ENCODE results near the gene SLAMF7.
"Not testable (repeated sequence)": the region's sequence is repeated elsewhere in the genome, so short reads cannot be mapped to it uniquely, and the experiment has no call there.

Gene SLAMF7

GRCh38 chr1:160739098-160739511, at the start of gene SLAMF7:
Gene SLAMF7 (plus strand): TSS chr1:160739247. CDS start chr1:160739302, 55 bp downstream.
- no peak for DNase-seq

- DNase-seq = not testable (repeated sequence)
Observed at GRCh38 chr1:160692390-160692789, 46.7 kb upstream of the SLAMF7 start.

- DNase-seq = no peak
Observed at GRCh38 chr1:160702100-160702499, 36.9 kb upstream of the SLAMF7 start.

GRCh38 chr1:160704250-160704649, 34.8 kb upstream of the SLAMF7 start:
- DNase-seq = no peak

GRCh38 chr1:160705212-160705621, 33.8 kb upstream of the SLAMF7 start:
- not testable (repeated sequence) for DNase-seq

GRCh38 chr1:160705742-160706141, 33.3 kb upstream of the SLAMF7 start:
- DNase-seq = no peak

- DNase-seq = no peak
Observed at GRCh38 chr1:160706526-160707235, 32.4 kb upstream of the SLAMF7 start.

- DNase-seq = no peak
Observed at GRCh38 chr1:160707236-160708064, 31.6 kb upstream of the SLAMF7 start.

- DNase-seq = no peak
Observed at GRCh38 chr1:160708118-160708517, 30.9 kb upstream of the SLAMF7 start.

GRCh38 chr1:160708801-160709200, 30.2 kb upstream of the SLAMF7 start:
- DNase-seq = no peak

GRCh38 chr1:160709715-160710114, 29.3 kb upstream of the SLAMF7 start:
- no peak for DNase-seq

- no peak for DNase-seq
Observed at GRCh38 chr1:160710517-160711252, 28.4 kb upstream of the SLAMF7 start.

GRCh38 chr1:160711276-160711601, 27.8 kb upstream of the SLAMF7 start:
- no peak for DNase-seq

GRCh38 chr1:160711602-160712311, 27.3 kb upstream of the SLAMF7 start, which contains the start of gene CD48:
Gene CD48 (minus strand): TSS chr1:160711822. CDS start chr1:160711763, 59 bp downstream.
- DNase-seq = no peak

GRCh38 chr1:160712525-160713080, 26.4 kb upstream of the SLAMF7 start:
- not testable (repeated sequence) for DNase-seq

GRCh38 chr1:160713161-160713560, 25.9 kb upstream of the SLAMF7 start:
- DNase-seq = no peak

- DNase-seq = not testable (repeated sequence)
Observed at GRCh38 chr1:160714034-160714648, 24.9 kb upstream of the SLAMF7 start.

GRCh38 chr1:160716013-160716412, 23.0 kb upstream of the SLAMF7 start:
- no peak for DNase-seq

- no peak for DNase-seq
Observed at GRCh38 chr1:160717306-160717705, 21.7 kb upstream of the SLAMF7 start.

GRCh38 chr1:160718210-160718609, 20.8 kb upstream of the SLAMF7 start:
- DNase-seq = no peak

- DNase-seq = no peak
Observed at GRCh38 chr1:160720356-160721085, 18.5 kb upstream of the SLAMF7 start.

Data from femur (tissue), 1 donor.